Brain pericyte (primary cell): ENCODE data around the gene RGS2.

ENCODE experiments used
- DNase-seq: peaks from one replicate; pipeline ENCODE4 v3.0.0-alpha.2; 2012; ENCODE audit warnings: low read depth, low spot score

The RGS2 gene

DNA sequence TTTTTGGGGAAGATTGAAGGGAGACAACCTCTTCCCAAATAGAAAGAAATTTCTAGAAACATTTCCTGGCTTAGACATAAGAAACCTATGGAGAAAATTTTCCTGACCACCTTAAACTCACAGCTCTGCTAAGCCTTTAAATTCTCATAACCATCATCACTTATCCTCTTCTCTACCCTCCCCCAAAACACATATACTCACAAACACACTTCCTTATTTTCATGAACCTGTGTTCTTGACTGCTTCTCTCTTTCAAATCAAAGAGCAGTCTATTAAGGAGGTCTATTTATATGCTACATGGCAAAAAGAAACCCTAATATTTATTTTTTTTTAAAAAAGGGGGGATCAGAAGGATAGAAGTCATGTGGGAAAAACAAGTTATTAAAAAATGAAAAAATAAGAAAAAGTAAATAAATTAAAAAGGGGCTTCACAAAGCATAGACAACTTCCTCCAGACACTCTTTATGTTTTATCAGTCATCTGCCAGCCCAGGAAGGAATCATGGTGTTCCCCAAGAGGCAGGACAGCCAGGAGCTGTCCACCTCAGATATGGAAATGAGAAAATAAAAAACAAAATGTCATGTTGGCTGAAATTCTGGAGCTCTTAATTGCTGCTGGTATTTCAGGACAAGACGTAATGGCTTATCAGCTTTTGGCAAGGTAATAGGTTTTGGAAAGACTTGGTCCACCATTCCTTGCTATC, 12.8 kb upstream of the RGS2 start:
- no peak for DNase-seq

DNA sequence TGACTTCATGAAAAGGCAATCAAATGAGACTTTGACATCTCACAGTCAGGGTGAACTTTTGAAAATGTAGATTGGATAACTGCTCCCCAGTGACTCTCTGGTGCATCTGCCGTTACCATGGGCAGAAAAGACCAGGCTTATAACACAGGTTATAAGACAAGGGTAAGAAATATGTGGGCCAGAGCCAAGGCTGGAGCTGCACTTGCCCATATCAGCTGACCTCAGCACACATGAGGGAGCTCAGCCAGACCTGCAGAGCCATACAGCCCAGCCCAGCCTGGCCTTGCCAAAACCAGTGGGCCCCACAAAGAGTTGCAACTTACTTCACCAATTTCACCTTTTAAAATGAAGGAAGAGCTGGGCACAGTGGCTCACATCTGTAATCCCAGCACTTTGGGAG, 11.7 kb upstream of the RGS2 start:
- no peak for DNase-seq

DNA sequence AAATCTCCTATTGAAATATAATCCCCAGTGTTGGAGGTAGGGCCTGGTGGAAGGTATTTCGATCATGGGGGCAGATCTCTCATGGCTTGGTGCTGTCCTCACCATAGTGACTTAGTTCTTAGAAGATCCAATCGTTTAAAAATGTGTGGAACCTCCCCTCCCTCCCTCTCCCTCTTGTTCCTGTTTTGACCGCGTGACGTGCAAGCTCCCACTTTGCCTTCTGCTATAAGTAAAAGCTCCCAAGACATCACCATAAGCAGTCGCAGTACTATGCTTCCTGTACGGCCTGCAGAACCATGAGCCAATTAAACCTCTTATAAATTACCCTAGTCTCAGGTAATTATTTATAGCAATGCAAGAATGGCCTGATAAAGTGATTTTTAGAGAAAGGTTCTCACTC, 10.9 kb upstream of the RGS2 start:
- DNase-seq: no peak

DNA sequence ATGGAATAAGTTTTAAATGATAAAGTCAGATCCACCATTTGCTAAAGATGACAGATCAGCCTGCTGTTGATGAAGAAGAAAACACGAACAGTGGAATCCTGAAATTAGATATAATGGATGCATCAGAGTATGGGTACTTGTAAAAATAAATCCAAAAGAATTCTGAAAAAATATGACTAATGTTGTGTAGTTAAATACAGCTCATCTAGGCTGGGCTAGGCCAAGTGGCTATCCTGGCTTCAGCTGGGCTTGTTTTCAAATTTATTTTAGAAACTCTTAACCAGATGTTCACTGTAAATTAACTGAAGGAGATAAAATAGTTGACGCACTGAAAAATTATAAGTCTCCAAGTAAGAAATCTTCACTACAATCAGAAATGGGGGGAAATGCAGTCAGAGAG, 7.4 kb upstream of the RGS2 start:
- no peak for DNase-seq

DNA sequence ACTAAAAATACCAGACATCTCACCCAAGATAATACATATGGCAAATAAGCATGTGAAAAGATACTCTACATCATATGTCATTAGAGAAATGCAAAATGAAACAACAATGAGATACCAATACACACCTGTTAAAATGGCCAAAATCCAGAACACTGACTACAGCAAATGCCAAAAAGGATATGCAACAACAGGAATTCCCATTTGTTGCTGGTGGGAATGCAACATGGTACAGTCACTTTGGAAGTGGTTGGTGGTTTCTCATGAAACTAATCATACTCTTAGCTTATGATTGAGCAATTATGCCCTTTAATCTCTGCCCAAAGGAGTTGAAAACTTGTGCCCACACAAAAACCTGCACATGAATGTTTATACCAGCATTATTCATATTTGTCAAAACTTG, 6.4 kb upstream of the RGS2 start:
- DNase-seq: no peak

DNA sequence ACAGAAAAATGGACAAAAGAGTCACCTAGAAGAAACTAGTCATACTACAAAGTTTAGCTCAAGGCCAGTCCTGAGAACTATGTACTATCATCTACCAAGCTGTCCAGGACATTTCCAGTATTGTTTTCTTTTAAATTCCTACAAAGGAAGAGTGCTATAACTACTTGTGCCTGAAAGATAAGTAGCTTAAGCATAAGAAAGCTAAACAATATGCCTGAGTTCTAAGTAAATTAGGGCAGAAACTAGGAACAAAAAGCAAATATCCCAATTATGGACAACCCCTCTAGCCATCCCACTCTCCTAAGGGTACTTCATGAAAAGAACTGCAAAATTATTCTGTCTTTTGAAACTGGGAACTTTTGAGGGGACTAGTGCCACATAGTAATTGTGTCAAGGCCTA, 5.3 kb upstream of the RGS2 start:
- no peak for DNase-seq

DNA sequence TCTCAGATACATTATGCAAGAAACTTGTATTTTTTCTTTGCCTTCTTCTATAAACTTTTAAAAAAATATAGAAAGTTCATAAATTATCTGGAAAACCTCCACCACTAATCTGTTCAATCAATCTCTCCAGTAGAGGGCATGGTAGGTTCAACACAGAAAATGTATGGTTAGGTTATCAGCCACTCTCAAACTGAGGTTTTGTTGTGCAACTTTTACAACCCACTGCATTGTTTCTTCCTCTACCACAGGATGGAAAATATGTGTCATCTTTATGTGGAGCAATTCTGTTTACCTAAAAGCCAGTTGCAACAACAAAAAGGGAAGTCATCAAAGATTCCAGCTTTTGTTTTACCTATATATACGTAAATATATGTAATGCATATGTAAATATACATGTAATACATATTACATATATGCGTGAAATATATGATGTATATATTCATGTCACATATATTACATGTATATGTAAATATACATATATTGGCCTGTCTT, 3.0 kb upstream of the RGS2 start:
- DNase-seq: no peak

DNA sequence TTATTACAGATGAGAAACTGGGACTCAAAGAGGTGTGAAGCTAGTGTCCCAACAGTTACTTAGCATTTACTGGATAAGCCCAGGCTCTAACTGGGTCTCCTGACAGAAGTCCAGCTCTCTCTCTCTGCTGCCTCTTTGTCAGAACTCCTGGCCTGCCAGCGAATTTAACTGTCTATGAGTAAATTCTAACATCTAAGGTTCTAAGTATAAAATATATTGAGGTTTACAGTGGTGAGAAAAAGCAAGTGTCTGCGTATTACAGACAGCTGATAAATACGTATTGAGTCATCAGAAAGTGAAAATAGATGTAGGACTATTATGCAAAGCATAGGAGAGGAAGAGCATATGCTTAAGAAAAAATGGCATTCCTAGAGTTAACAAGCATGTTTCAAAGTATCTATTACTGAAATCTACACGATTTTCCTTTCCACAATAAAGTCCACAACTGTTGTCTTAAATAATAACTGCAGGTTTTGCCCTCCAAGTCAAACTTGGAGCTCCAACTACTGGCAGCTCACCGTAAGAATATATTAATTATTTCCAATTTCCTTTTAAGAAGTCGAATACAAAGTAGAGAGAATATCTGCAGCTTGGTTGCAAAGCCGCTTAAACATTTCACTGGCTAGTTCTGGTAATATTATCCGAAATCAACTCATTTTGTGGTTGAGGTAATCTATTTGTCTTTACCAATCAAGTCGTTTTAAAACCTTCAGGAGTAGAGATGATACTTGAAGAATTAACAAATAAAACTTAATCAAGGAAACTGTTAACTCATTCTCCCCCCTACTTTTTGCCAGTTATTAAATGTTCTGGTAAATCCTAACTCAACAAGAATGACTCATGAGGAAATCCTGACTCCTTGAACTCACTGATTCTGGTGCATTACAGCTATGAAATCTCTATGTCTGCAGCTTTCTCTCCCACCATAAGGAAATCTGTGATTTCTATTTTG, 1.4 kb upstream of the RGS2 start:
- no peak for DNase-seq

DNA sequence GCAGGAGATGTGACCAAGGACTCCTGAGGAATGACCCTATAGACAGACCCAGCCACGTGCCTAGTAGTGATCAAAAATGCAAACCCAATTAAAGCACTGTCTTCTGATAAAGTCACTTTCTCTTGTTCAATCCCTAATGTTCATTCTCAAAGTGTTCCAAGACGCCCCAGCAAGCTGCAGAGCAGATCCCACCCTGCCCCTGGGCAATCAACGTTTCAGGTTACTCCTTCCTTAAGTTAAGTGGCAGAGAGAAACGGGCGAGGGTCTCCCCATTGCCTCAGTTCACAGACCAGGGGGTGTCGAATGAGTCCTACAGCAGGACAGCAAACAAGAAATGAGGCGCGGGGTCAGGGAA, 699 bp upstream of the RGS2 start:
- DNase-seq: no peak

DNA sequence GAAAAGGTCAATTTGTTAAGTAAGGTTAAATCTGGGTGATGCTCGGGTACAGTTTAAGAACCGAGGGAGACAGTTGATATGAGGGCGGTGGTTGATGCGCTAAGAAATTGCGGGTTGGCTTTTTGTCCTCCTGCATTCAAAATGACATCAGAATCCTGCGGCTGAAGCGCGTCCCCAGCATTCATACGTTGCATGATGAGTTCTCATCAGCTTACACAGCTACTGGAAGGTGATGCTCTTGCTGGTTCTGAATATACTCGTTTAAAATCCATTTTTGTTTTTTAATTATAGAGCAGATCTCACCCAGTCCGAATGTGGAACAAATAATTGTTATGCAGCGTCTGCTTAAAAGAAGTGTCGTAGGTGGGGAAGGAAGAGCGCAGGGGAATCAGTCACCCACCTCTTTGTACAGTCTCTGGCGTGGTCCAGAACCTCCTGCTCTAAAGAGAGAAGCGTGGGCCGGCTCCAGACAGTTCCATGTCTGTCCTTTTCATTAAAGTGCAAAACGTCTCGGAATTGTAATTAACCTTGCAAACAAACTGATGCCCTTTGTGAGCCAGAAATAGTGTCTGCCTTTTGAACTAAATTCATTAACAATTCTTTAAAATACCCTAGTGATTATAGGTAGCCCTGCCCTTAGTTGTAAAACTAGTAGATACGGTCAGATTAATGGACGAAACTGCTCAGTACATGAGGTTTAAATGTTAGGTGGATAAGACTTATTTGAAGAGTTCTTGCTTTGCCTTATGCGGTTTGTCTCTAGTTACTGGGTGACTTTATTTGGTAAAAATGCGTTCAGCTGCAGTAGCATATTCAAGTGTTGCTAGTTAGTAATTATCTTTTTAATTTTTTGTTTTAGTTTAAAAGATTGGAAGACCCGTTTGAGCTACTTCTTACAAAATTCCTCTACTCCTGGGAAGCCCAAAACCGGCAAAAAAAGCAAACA, 741 bp downstream of the RGS2 start:
- DNase-seq: no peak

DNA sequence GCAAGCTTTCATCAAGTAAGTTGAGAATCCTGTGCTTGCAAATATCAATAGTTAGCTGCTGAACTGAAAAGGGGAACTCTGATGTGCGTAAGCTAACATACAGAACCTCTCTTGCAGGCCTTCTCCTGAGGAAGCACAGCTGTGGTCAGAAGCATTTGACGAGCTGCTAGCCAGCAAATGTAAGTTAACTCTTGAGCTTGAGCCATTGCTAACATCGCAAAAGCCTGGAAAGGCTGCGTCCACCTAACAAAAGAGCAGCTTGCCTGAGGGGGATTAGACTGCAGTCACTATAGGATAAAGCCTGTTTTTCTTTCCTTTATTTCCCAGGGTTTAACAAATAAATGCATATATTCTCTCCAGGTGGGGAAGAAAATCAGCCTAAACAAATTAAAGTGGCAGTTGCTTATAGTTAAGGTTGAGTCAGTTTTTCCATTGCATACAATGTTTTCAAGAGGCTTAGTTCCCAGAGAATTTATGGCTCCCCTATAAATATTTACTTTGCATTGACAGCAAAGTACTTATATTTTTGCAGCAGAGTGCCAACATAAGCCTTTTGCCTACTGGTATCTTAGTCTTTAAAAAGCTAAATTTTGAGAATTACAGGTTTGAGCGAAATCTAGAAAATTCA, 1.5 kb downstream of the RGS2 start:
- DNase-seq: no peak

DNA sequence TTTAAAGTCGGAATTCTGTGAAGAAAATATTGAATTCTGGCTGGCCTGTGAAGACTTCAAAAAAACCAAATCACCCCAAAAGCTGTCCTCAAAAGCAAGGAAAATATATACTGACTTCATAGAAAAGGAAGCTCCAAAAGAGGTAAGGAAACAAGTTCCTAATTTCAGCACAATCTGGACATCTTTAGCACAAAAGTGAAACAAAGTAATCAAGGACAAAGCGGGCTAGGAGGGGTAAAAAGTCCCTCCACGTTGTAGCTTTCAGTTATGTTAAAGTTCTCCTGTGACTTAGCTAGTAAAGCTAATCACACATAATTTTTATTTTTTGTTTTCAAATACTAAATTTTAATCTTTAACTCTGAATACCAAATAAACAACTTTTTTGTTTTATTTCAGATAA, 2.2 kb downstream of the RGS2 start:
- no peak for DNase-seq

DNA sequence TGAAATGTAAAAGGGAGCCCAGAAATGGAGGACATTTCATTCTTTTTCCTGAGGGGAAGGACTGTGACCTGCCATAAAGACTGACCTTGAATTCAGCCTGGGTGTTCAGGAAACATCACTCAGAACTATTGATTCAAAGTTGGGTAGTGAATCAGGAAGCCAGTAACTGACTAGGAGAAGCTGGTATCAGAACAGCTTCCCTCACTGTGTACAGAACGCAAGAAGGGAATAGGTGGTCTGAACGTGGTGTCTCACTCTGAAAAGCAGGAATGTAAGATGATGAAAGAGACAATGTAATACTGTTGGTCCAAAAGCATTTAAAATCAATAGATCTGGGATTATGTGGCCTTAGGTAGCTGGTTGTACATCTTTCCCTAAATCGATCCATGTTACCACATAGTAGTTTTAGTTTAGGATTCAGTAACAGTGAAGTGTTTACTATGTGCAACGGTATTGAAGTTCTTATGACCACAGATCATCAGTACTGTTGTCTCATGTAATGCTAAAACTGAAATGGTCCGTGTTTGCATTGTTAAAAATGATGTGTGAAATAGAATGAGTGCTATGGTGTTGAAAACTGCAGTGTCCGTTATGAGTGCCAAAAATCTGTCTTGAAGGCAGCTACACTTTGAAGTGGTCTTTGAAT, 2.9 kb downstream of the RGS2 start:
- no peak for DNase-seq

DNA sequence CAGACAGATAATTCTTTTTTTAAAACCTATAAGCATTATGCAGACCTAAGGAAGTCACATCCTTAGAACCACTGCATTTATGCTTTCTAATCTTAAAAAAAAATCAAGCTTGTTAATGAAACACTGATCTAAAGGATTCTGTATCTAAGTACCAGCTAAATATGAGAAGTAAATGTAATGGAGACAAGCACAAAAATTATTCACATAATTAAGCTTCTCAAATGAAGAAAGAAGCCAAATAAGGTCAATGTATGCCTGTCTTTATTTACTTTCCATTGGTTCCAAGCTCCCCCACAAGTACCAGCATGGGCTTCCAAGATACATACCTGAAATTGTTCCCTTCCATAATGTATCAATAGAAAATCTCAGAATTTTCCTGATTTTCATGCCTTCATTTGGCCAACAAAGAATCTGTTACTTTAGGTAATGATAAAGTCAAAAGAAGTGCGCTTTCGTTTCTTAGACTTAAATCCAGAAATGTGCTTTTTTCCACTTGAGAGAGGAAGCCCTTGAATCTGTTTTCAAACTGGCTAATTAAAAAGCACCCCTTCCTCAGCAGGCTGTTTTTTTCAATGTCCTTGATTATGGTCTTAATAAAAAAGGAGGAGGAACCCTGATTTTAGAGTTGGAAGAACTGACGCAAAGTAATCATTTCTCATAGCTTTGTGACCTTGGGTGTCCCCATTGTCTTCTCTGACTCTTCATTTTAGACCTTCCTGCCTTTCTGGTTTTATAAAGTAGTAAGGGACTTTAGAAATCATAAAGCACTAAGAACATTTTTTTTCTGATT, 3.8 kb downstream of the RGS2 start:
- DNase-seq: no peak

DNA sequence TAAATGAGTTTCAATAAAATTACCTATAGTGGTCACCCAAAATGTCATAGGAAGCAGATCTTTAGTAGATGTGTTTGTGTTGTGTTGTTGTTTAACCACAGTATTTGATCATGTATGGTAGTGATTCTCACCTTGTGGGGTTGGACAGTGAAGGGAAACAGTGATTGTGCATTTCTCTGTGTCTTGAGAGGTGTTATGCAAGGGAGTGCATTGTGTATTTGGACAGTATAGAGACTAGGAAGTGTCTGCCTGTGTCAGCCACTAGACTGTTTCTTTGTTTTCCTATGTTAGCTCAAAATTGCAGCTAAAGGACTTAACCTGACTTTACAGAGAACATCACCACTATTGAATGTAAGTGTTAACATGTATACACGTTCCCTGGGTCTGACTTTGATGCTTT, 6.0 kb downstream of the RGS2 start:
- no peak for DNase-seq

DNA sequence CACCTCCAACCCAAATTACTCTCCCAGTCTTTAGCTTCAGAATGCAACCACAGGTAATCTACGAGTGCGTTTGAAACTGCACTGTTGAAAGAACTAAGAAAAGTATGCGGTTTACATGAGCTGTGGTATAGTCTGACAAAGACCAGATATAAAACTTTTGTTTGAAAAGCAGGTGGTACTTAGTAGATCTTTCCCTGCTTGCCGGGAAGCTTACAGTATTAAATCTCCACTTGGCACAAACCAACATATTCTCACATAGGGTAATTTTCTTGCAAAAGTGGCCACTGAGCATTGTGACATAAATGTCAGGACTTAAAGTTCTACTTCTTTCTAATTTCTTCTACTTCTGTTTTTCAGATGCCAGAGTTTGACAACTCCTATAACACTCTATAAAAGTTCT, 8.4 kb downstream of the RGS2 start:
- DNase-seq: no peak

DNA sequence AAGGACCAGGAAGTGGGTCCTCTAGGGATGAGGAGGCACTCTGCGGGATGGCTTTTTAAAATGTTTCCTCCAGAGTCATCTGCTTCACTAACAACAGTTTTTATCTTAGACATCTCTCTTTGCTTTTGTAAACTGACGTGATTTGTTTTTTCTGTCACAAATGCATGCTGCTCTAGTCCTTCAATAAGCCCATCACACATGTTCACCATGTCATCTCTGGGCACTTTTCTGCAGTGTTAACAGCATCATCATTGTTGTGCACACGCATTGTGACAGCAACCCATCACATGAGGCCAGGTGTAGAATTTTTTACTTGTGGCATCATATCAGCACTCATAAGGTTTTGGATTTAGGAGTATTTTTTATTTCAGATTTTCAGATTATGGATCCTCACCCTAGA, 12.5 kb downstream of the RGS2 start:
- DNase-seq: no peak

DNA sequence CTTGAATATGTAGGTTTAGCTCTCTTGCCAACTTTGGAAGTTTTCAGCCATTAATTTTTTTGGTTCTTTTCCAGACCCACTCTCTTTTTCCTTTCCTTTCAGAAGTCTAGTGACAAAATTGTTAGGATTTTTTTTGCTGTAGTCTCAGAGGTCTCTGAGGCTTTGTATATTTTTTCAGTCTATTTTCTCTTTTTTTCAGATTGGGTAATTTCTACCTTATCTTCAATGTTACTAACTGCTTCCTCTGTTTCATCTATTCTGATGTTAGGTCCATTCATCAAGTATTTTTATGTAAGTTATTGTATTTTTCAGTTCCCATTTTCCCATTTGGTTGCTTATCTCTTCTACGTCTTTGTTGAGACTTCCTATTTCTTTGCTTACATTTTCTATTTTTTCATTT, 15.7 kb downstream of the RGS2 start:
- no peak for DNase-seq

DNA sequence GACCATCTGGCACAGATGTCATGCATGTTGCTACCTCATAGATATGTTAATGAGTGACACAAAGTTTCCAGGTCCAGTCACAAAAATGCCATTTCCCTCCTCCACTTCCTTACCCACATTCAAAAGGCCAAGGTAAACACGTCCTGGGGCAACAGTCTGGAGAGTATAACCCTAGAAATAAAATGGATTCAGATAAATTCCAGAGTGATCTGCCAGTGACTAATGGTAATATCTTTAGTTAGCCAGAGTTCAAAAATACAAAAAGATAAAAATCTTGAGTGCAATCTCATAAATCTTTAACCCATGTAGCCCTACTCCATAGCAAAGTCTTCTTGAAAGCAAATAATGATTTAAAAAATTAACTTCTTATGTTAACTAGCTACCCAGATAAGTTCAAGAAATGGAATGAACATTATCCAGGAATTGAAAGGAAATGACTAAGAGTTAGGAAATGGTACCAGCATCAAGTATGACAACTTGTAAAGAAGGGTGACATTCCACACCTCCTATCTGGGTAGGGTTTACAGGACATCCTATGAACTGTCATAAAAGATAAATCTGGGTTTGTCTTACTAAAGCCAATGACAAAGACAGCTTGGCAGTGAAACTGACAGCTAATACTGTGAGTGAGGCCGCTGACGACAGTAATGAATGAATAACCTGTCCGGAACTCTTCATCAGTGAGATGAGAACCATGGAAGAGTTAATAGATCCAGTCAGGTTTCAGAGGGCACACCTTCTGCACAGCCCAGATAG, 18.1 kb downstream of the RGS2 start:
- no peak for DNase-seq
